HG02938 (cell line): ENCODE measurements around the gene AVPR2.

ENCODE experiments used
- ATAC-seq: cut with Tn5 transposase; IDR thresholded peaks from one replicate; pipeline ENCODE4 v1.9.1; 2021; ENCODE audit warnings: mild to moderate bottlenecking, moderate library complexity; ENCODE audit not compliant: unreplicated experiment

Gene AVPR2

DNA sequence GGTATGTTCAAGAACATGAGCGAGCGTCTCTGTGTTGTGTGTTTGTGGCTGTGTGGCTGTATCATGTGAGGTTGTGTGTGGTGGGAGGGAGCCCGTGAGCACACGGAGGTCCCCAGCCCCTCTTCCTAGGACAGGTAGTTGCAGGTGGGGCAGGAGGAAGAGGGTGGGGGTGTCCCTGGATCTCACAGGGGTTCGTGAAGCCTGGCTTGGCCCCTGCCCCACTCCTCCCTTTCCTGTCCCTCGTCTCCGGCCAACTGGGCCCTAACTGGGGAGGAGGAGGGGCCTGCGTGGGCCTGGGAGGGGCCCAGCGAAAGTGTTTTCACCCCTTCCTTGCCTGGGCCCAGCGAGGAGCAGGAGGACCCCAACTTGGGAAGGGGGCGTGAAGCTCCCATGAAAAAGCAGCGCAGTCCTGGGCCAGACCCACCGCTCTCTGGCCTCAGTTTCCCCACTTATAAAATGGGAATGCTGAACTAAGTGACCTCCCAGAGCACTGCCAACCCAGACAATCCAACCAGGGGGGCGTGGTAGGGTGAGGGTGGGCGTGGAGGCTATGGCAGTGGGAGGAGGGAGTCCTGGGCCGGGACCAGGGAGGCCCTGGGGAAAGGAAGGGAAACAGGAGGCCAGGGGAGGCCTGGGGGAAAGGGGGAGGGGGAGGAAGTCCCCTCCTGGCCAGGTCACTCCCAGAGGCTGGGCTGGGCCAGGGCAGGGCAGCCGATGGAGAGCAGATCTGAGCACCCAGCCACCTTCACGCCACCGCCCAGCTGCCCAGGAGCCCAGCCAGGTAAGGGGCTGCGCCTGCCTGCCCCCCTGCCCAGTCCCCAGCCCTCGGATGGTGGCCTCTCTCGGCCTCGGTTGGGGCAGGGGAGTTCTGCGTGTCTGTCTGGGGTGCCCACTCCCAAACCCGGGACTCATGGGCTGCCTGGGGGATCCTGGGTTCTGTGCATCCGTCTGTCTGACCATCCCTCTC is at the start of gene AVPR2:
TSS of gene AVPR2 (plus strand) at position 683 of the 967 bp plus-strand sequence. CDS start 473 bp downstream, outside the sequence.
- no peak for ATAC-seq

GRCh38 chrX:153854702-153855101 is 49.8 kb upstream of the AVPR2 start:
- ATAC-seq = no peak

GRCh38 chrX:153857348-153857903 is 47.0 kb upstream of the AVPR2 start:
- no peak for ATAC-seq

DNA sequence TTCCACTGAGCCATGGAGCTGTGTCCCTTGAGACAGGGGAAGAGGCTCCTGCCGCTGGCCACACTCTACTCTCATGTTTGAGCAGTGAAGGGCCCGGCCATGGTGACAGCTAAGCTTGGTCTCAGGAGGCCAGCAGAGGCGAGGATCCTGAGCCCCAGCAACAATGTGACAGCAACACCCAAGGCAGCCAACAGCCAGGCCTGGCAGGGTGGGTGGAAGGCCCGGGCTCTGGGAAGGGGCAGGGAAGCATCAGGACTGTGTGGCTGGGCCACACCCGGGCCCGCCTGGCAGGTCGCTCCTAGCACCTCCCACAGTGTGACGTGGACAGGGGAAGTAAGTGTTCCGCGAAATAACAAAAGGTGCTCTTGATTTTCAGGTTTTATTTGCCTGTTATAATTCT is 43.3 kb upstream of the AVPR2 start:
- no peak for ATAC-seq

GRCh38 chrX:153861733-153862310 is 42.7 kb upstream of the AVPR2 start:
- no peak for ATAC-seq

DNA sequence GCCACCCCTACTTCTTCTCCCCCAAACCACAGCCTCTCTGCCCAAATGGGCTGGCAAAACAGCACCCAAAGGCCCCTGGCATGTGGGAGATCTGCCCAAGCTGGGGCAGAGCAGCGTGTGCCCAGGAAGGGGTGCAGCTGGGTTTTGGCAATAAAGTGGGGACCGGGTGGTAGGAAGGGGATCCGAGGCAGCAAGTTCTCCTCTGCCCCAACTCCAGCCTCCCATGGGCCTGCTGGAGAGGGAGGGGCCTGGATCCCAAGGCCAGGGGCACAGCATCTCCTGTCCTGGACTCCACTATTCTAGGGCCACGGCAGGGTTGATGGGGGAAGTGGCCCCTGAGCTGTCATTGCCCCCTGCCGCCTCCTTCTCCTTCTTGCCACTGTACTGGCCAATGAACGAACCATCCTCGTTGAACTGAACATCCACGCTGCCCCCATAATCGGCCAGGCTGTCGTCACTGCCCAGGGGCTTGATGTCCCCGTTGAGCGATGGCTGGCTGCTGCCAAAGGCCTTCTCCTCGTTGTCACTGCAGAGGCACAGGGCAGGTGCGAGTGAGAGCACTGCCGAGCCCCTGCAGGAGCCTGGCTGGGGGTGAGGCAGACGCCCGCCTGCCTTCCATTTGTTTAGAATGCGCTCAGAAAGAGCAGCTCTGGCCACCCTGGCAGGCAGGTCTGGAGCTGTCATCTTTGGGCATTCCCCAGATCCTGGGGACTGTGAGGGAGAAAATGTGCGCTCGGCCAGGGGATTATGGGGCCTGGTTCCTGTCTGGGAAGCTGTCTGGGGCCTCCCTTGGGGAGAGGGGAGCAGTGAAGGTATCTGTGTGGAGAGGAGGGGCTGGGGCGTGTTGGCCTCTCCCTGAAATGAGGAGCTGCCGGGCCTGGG is 41.9 kb upstream of the AVPR2 start:
- no peak for ATAC-seq

DNA sequence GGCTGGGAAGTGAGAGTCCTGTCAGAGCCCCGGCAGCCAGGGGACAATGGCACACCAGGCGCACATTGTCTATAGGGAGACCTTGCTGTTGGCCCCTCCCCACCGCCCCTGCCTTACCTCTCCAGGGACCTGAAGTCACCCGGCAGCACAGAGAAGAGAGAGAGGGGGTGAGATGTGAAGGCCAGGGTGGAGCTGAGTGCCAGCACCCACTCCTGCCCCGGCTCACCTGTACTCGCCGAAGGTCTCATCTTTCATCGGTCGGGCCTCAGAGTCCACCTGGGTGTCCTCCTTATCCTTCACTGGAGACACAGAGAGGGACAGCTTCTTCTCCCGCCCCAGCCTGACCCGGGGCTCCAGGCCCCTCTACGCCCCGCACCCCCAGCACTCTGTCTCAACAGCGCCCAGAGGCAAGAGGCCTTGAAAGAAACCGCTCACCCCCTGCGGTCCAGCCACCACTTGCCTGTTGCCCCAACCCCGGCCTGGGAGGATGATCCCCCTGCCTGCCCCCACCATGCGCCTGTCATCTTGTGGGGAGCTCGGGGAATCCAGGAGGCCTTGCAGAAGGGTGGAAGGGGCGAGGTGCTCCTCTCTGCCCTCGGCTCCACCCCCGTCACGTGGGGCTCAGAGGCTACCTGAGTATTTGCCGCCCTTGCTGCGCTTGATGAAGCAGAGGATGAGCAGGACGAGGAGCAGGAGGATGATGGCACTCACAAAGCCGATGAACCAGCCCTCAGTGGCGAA is 41.1 kb upstream of the AVPR2 start:
- ATAC-seq = no peak

DNA sequence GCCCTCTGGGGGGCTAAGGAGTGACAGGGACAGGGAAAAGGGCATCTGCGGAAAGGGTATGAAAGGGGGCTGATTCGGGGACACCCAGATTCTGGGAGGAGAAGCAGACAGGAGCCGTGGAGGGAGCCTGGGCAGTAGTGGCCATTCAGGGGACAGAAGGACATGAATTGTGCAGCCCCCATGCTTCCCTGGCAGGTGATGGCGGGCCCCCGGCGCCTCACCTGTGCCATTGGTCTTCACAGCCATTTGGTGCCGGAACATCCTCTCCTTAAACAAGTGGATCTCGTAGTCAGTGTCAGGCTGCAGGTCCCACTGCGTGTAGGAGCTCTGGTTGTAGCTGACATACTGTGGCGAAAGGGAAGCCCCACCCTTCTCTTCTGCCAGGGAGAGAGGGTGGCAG is 40.4 kb upstream of the AVPR2 start:
- ATAC-seq = no peak

- no peak for ATAC-seq
These were observed 39.7 kb upstream of the AVPR2 start for GRCh38 chrX:153864561-153865320.

- no peak for ATAC-seq
These were observed 39.2 kb upstream of the AVPR2 start for GRCh38 chrX:153865321-153865580.

DNA sequence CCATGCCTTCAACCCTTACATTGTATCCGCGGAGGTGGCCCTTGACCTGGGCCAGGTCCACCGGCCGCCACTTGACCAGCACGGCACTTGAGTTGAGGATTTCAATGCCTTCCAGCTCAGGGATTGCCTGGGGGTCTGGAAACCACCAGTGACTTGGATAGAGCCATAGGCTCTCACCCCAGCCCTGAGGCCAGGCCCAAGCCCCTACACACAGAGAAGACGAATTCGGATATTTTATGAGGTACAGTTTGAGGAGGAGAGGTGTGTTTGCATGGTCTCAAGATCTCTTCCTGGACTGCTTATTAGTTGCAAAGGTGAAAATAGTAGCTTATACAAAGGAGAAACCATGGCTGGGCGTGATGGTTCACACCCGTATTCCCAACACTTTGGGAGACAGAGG is 38.8 kb upstream of the AVPR2 start:
- ATAC-seq = no peak

DNA sequence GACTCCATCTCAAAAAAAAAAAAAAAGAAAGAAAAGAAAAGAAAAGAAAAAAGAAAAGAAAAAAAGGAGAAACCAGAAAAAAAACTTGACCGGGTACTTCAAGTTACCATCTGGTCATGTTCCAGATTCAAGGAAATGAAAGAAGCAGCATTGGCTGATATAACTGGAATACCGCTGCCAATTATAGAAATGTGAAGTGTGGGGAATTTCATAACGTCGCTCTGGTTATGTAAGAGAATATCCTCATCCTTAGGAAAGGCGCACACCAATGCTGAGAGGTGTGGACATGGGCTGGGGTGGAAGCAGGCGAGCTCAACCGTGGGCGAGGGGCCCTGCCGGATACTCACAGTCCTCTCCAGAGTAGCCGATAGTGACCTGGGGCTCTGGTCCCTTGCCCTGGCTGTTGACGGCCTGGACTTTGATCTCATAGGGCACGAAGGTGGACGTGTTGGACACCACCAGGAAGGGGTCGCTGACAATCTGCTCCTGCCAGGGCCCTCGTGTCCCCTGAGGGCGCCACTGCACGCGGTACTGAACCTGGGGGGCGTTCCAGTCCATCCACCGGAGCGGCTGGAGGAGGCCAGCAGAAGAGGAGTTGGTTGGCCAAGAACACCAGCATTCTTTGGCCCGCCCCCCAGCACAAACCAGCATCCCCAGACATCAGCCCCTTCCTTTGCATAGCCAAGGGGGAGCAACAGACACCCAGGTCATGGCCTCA is 38.0 kb upstream of the AVPR2 start:
- ATAC-seq = no peak

- no peak for ATAC-seq
These were observed 37.3 kb upstream of the AVPR2 start for GRCh38 chrX:153867139-153867538.

GRCh38 chrX:153867671-153868070 is 36.8 kb upstream of the AVPR2 start:
- no peak for ATAC-seq

- ATAC-seq = no peak
These were observed 35.6 kb upstream of the AVPR2 start for GRCh38 chrX:153868576-153869472.

DNA sequence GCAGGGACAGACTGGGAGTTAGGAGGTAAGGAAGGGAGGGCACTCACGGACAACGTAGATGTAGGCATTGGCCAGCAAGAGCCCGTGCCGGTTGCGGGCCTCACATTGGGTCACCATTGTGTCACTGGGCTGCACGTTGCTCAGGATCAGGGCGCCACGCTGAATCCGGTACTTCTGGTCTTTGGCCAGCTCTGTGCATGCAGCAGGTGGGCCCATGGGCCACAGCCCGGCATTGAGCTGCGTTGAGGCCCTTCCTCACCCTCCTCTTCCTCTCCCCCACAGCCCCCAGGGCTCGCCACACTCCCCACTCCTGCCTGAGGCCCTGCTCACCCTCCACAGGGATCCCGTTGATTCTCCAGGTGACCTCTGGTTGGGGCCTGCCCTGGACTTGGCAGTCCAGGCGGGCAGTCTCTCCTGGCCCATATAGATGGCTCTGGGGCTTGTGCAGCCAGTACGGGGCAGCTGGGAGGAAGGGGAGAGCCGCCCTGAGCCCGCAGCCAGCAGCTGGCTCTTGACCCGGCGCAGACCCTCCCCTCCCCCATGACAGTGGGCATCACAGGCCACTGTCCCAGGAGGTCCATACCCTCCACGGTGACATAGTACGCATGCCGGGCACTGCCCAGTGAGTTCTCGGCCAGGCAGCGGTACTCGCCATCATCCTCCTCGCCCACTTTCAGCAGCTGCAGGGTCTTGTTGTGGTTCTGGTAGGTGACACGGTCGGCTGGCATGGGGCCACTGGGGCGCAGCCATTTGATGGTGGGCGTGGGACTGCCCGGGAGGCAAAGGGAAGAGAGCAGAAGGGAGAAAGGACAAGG is 34.8 kb upstream of the AVPR2 start:
- no peak for ATAC-seq

- no peak for ATAC-seq
These were observed 34.2 kb upstream of the AVPR2 start for GRCh38 chrX:153870288-153870690.
